H1 (cell line): Measurements from ENCODE around the gene SLC39A11. TPM values are rescaled to one million over a fixed set of nuclear protein-coding genes. Genes with fewer than 3 reads are reported as not detected.

ENCODE experiments used
- CTCF ChIA-PET: fragments of 300-600 bp; sonication (Branson Sonifier 250); formaldehyde crosslinking; loops from one replicate; lab custom pipeline; 2021; ENCODE audit not compliant: partially characterized antibody; lab: Charles Lee
- POLR2A ChIA-PET: fragments of 300-600 bp; sonication (Branson Sonifier 250); formaldehyde crosslinking; loops from one replicate; lab custom pipeline; 2021; ENCODE audit warnings: inconsistent platforms; ENCODE audit not compliant: partially characterized antibody; lab: Charles Lee
- DNase-seq, 2 experiments: peaks; one replicate each; pipeline versions ENCODE4 v3.0.0 to v3.0.0-alpha.2; 2010 to 2022; ENCODE audit warnings: low spot score in 2 of 2, low read depth in 1 of 2, mixed read lengths in 1 of 2
- FAIRE-seq: peaks from 2 replicates; lab custom pipeline; 2011; peaks lifted over from hg19 to GRCh38; lab: Jason Lieb, UNC
- H2AFZ ChIP-seq: 2 replicates; pipeline ENCODE4 v1.8.1; 2012; ENCODE audit warnings: low read length, inconsistent platforms
- H2AK5ac ChIP-seq: 2 replicates; pipeline ENCODE4 v1.6.1; 2013; ENCODE audit warnings: low read depth, low read length
- H2BK120ac ChIP-seq: replicated peaks from 2 replicates; pipeline ENCODE3; 2013; ENCODE audit warnings: low read depth, low read length, inconsistent platforms
- H2BK12ac ChIP-seq: 2 replicates; pipeline ENCODE4 v1.6.1; 2013; ENCODE audit warnings: low read depth, low read length
- H2BK15ac ChIP-seq: 2 replicates; pipeline ENCODE4 v1.6.1; 2013; ENCODE audit warnings: low read length
- H2BK20ac ChIP-seq: 2 replicates; pipeline ENCODE4 v1.6.1; 2013; ENCODE audit warnings: low read length
- H2BK5ac ChIP-seq: 2 replicates; pipeline ENCODE4 v1.6.1; 2013; ENCODE audit warnings: low read depth, low read length
- H3K14ac ChIP-seq: 2 replicates; pipeline ENCODE4 v1.6.1; 2013; ENCODE audit warnings: inconsistent platforms; ENCODE audit not compliant: insufficient read length
- H3K18ac ChIP-seq: 2 replicates; pipeline ENCODE4 v1.6.1; 2013; ENCODE audit warnings: low read length; ENCODE audit errors: extremely low read depth
- H3K23ac ChIP-seq: 2 replicates; pipeline ENCODE4 v1.6.1; 2013; ENCODE audit warnings: inconsistent platforms; ENCODE audit not compliant: insufficient read length
- H3K23me2 ChIP-seq: 2 replicates; pipeline ENCODE4 v1.6.1; 2013; ENCODE audit warnings: low read depth, low read length
- H3K27ac ChIP-seq: 2 replicates; pipeline ENCODE4 v1.6.1; 2011; ENCODE audit warnings: low read depth, low read length, inconsistent platforms
- H3K27me3 ChIP-seq, 4 experiments: replicated peaks in 1 of 4; 1 replicate in 1 of 4; 2 replicates in 3 of 4; pipeline versions ENCODE4 v1.6.1 to v1.8.1; 2011 to 2013; ENCODE audit warnings: low read length in 3 of 4, mild to moderate bottlenecking in 3 of 4, inconsistent platforms in 2 of 4, mixed read lengths in 2 of 4, moderate library complexity in 1 of 4; ENCODE audit not compliant: control insufficient read depth in 3 of 4, insufficient read depth in 3 of 4; ENCODE audit errors: extremely low read depth in 1 of 4
- H3K36me3 ChIP-seq, 4 experiments: 2 replicates each; pipeline versions ENCODE4 v1.6.1 to v1.8.1; 2011 to 2013; ENCODE audit warnings: mild to moderate bottlenecking in 4 of 4, low read length in 3 of 4, moderate library complexity in 2 of 4, control low read depth in 1 of 4, inconsistent platforms in 1 of 4; ENCODE audit not compliant: insufficient read depth in 4 of 4, control insufficient read depth in 2 of 4
- H3K4ac ChIP-seq: replicated peaks from 2 replicates; pipeline ENCODE3; 2013; ENCODE audit warnings: low read length, low read depth, mixed read lengths, inconsistent platforms; ENCODE audit not compliant: insufficient read length
- H3K4me1 ChIP-seq, 4 experiments: replicated peaks in 1 of 4; 1 replicate in 1 of 4; 2 replicates in 3 of 4; pipeline versions ENCODE4 v1.6.1 to v1.8.1; 2011 to 2013; ENCODE audit warnings: low read length in 3 of 4, inconsistent platforms in 2 of 4, mixed read lengths in 1 of 4; ENCODE audit not compliant: insufficient read depth in 4 of 4, control insufficient read depth in 3 of 4
- H3K4me2 ChIP-seq, 2 experiments: 2 replicates each; pipeline versions ENCODE4 v1.6.1 to v1.8.1; 2011 to 2013; ENCODE audit warnings: low read depth in 2 of 2, low read length in 2 of 2, control low read depth in 1 of 2, inconsistent platforms in 1 of 2, mild to moderate bottlenecking in 1 of 2; ENCODE audit not compliant: insufficient read depth in 1 of 2
- H3K4me3 ChIP-seq, 4 experiments: fragments of 200-600, 300-600 bp in 1 of 4; sonication (generic), shearing (Covaris generic), sonication (Bioruptor Twin) in 1 of 4; 2 replicates each; pipeline versions ENCODE4 v1.5.1 to v1.8.1; 2011 to 2016; ENCODE audit warnings: low read length in 4 of 4, low read depth in 3 of 4, control low read depth in 2 of 4, inconsistent platforms in 2 of 4, mild to moderate bottlenecking in 2 of 4, mixed read lengths in 1 of 4, moderate library complexity in 1 of 4; ENCODE audit not compliant: insufficient read depth in 2 of 4; ENCODE audit errors: extremely low read depth in 1 of 4
- H3K56ac ChIP-seq: replicated peaks from 2 replicates; pipeline ENCODE3; 2013; ENCODE audit warnings: low read depth, mild to moderate bottlenecking, mixed read lengths, low read length, inconsistent platforms; ENCODE audit not compliant: insufficient read length
- H3K79me1 ChIP-seq: 2 replicates; pipeline ENCODE4 v1.6.1; 2013; ENCODE audit warnings: low read depth, low read length, control low read depth
- H3K79me2 ChIP-seq, 2 experiments: 2 replicates each; pipeline versions ENCODE4 v1.6.1 to v1.8.1; 2012 to 2013; ENCODE audit warnings: low read length in 2 of 2, mild to moderate bottlenecking in 2 of 2, inconsistent platforms in 1 of 2; ENCODE audit not compliant: insufficient read depth in 2 of 2, control insufficient read depth in 1 of 2
- H3K9ac ChIP-seq, 4 experiments: replicated peaks in 1 of 4; 1 replicate in 1 of 4; 2 replicates in 3 of 4; pipeline versions ENCODE4 v1.6.1 to v1.8.1; 2011 to 2013; ENCODE audit warnings: low read depth in 3 of 4, low read length in 3 of 4, control low read depth in 2 of 4, mild to moderate bottlenecking in 2 of 4, moderate library complexity in 2 of 4, inconsistent platforms in 1 of 4; ENCODE audit errors: extremely low read depth in 1 of 4
- H3K9me3 ChIP-seq, 2 experiments: 2 replicates each; pipeline versions ENCODE4 v1.6.1 to v1.8.1; 2012 to 2013; ENCODE audit warnings: mild to moderate bottlenecking in 2 of 2, moderate library complexity in 2 of 2, control low read depth in 1 of 2, inconsistent platforms in 1 of 2, low read depth in 1 of 2, low read length in 1 of 2, mixed read lengths in 1 of 2; ENCODE audit not compliant: insufficient read depth in 2 of 2
- H4K20me1 ChIP-seq, 2 experiments: replicated peaks in 1 of 2; 2 replicates each; pipeline versions ENCODE3 to v1.8.1; 2011 to 2013; ENCODE audit warnings: inconsistent platforms in 2 of 2, low read length in 2 of 2, mild to moderate bottlenecking in 1 of 2; ENCODE audit not compliant: insufficient read depth in 2 of 2, control insufficient read depth in 1 of 2
- H4K5ac ChIP-seq: 2 replicates; pipeline ENCODE4 v1.6.1; 2013; ENCODE audit warnings: low read length, low read depth, mixed read lengths, inconsistent platforms; ENCODE audit not compliant: insufficient read length
- H4K8ac ChIP-seq: 2 replicates; pipeline ENCODE4 v1.8.0; 2013; ENCODE audit warnings: mild to moderate bottlenecking, moderate library complexity, low read length, inconsistent platforms; ENCODE audit not compliant: insufficient read depth; ENCODE audit errors: extremely low read depth
- H4K91ac ChIP-seq: replicated peaks from 2 replicates; pipeline ENCODE3; 2013; ENCODE audit warnings: low read length, mixed read lengths, inconsistent platforms; ENCODE audit not compliant: insufficient read length
- ASH2L ChIP-seq: fragments of 200-600, 300-600 bp; sonication (generic); IDR thresholded peaks from one replicate; pipeline ENCODE4 v1.7.1; 2017; ENCODE audit warnings: low read length
- BRCA1 ChIP-seq: IDR thresholded peaks from 2 replicates; pipeline ENCODE4 v1.6.1; 2012; ENCODE audit warnings: low read depth, low read length, improper control_type of control experiment
- MAFK ChIP-seq: IDR thresholded peaks from 2 replicates; pipeline ENCODE4 v1.6.1; 2012; ENCODE audit warnings: low read depth, mild to moderate bottlenecking, improper control_type of control experiment, low read length
- WGBS, 2 experiments: shearing (Covaris generic) in 1 of 2; methylation state at CpG; one replicate each; pipeline versions ENCODE4 v1.1.6 to v1.1.7; 2013 to 2015; ENCODE audit warnings: low lambda C conversion rate in 2 of 2, mixed read lengths in 2 of 2, inconsistent platforms in 1 of 2, low coverage in 1 of 2, missing lambda C conversion rate in 1 of 2; ENCODE audit not compliant: insufficient replicate concordance in 2 of 2, insufficient coverage in 1 of 2, insufficient read length in 1 of 2; ENCODE audit errors: extremely low coverage in 1 of 2, missing lambda C conversion rate in 1 of 2; 5-methylcytosine and 5-hydroxymethylcytosine counted together
- polyA plus RNA-seq, 7 experiments: library from polyadenylated mRNA; depleted of rRNA in 3 of 7; stranded (reverse) in 5 of 7; unstranded in 2 of 7; fragments of >200 nt in 5 of 7; fragments of 200-250 nt in 2 of 7; gene quantifications; 1 replicate in 5 of 7; 2 replicates in 1 of 7; 4 replicates in 1 of 7; pipeline versions ENCODE4 v1.2.1 to v1.2.3, GENCODE V29; 2011 to 2013; ENCODE audit warnings: missing spikeins in 2 of 7, mixed read lengths in 2 of 7
- total RNA-seq: library from RNA; stranded (reverse); fragmentation: NEBNext Ultra II Directional; extraction: Animal tissue kit (Norgen Biotek cat#: 25700); gene quantifications from 2 replicates; pipeline ENCODE4 v1.2.1, GENCODE V29; 2021
- TF ChIP-seq, protein P1 (sequence below): IDR thresholded peaks from 2 replicates; pipeline ENCODE4 v1.6.1; 2011; ENCODE audit warnings: low read depth, mild to moderate bottlenecking, low read length; ENCODE audit not compliant: insufficient read depth
- TF ChIP-seq, protein P2 (sequence below), 3 experiments: IDR thresholded peaks; 1 replicate in 2 of 3; 2 replicates in 1 of 3; pipeline versions ENCODE4 v1.5.1 to v1.6.1; 2011; ENCODE audit warnings: low read length in 3 of 3, mild to moderate bottlenecking in 3 of 3, inconsistent platforms in 2 of 3, low read depth in 1 of 3, moderate library complexity in 1 of 3; ENCODE audit not compliant: insufficient read depth in 1 of 3; ENCODE audit errors: control extremely low read depth in 1 of 3

The SLC39A11 gene
- total and polyA plus RNA-seq, 2 of the 8 experiments (the other 6 are each of a cell fraction or from before 2014, with no cell fraction given): 12.2 to 19.6 TPM

DNA sequence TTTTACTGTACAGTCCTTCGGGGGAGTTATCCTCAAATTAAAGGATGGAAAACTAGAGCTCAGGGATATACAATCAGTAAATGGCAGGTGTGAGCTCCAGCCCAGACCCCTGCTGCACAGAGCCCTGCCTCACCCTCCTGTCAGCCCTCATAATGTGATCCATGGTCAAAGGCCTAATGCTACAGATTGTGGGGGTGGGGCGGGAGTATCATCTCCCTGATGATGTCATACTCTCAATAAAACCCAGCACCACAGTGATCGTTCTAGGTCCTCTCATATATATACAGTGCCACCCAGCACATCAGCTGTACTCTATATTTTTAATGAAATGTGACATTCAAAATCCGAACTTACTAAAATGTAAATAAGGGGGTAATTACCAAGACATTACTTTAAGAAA, 61.5 kb downstream of the SLC39A11 start:
- Histone ChIP-seq H3K23ac (no peak overlapping the region), H2BK120ac (no peak overlapping the region), H4K8ac (no peak overlapping the region), H3K27me3 (no peaks in the 10 kb centered on the region), H3K4me2 (no peak overlapping the region), H3K79me1 (no peaks in the 10 kb centered on the region), H3K4ac (no peak overlapping the region), H3K18ac (no peak overlapping the region), H3K9ac (no peak overlapping the region), H2BK15ac (no peak overlapping the region), H2AFZ (no peak overlapping the region), H4K5ac (no peak overlapping the region), H3K4me3 (no peak overlapping the region), H3K79me2 (no peaks in the 10 kb centered on the region), H2AK5ac (no peak overlapping the region), H2BK12ac (no peak overlapping the region), H3K36me3 (no peaks in the 10 kb centered on the region), H3K4me1 (no peaks in the 10 kb centered on the region), H3K27ac (no peak overlapping the region), H2BK20ac (no peak overlapping the region), H2BK5ac (no peak overlapping the region), H3K56ac (no peak overlapping the region), H4K91ac (no peak overlapping the region), H4K20me1 (no peaks in the 10 kb centered on the region), H3K14ac (no peak overlapping the region), H3K9me3 (no peaks in the 10 kb centered on the region), H3K23me2 (no peaks in the 10 kb centered on the region; the same call in 1 of the 2 replicates)
- ChIA-PET CTCF (interaction anchor here (1.1 to 1.4 kb wide), 3 partner anchors 13 to 129 kb away, joined by 3 read pairs; no protein-coding TSS in a partner anchor), POLR2A (no interaction called here)
- FAIRE-seq (no peak), DNase-seq (no peak)
- 87% methylated on average over 4 of the region's 4 CpGs; no CpG with 5 or more reads in 1 of the 2 experiments for WGBS, 2 experiments
- TF ChIP-seq MAFK: no peak
- TF ChIP-seq, protein P1, sequence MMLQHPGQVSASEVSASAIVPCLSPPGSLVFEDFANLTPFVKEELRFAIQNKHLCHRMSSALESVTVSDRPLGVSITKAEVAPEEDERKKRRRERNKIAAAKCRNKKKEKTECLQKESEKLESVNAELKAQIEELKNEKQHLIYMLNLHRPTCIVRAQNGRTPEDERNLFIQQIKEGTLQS: no peak
- TF ChIP-seq ASH2L: no peak
- TF ChIP-seq BRCA1: no peak
- TF ChIP-seq, protein P2, sequence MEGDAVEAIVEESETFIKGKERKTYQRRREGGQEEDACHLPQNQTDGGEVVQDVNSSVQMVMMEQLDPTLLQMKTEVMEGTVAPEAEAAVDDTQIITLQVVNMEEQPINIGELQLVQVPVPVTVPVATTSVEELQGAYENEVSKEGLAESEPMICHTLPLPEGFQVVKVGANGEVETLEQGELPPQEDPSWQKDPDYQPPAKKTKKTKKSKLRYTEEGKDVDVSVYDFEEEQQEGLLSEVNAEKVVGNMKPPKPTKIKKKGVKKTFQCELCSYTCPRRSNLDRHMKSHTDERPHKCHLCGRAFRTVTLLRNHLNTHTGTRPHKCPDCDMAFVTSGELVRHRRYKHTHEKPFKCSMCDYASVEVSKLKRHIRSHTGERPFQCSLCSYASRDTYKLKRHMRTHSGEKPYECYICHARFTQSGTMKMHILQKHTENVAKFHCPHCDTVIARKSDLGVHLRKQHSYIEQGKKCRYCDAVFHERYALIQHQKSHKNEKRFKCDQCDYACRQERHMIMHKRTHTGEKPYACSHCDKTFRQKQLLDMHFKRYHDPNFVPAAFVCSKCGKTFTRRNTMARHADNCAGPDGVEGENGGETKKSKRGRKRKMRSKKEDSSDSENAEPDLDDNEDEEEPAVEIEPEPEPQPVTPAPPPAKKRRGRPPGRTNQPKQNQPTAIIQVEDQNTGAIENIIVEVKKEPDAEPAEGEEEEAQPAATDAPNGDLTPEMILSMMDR (IDR thresholded peaks at IDR 0.05; ENCODE audit: control extremely low read depth in 1 of 3, insufficient read depth in 1 of 3, low read depth in 1 of 3, low read length in 3 of 3): no peak
